ENCODE data around the gene ZC3H7B. TPM values are rescaled to one million over a fixed set of nuclear protein-coding genes. Genes with fewer than 3 reads are reported as not detected.

ZC3H7B gene
- polyA plus RNA-seq, 1 donor (not counting 4 experiments of a cell fraction or from before 2014, with no cell fraction given): 24.2 TPM

DNA sequence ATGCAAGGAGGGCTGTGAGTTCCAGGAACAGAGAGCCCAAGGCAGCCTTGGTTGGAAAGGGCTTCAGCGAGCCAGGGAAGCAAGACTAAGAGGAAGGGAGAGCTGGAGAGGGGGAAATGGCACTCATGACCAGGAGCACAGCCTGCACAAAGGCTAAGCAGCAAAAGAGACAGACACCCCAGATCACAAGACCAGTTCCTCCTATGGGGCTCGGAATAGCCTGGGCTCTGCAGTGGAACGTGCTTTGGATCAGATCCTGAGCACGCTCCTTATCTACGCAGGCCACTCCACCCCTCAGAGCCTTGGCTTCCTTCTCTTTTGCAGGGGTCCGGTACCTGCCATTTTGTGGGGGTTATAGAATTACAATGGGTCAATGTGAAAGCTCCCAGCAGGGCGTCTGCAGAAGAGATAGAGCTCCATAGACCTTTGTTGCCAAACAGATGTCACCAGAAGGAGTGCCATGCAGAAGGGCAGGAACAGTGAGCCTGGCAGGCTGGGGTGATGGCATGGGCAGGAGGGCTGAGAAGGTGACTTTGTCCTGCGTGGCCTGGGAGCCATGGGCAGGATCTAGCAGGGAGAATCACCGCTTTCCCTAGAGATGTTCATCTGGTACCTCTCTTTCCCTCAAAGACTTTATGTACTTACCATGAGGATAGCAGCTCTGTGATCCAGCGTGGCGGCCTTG, 33.8 kb downstream of the ZC3H7B start:
- Histone ChIP-seq H3K27me3 (ENCODE audit: control insufficient read depth, extremely low read depth, insufficient read depth, low read length) (no peaks in the 10 kb centered on the region), H3K27ac (ENCODE audit: control insufficient read depth, insufficient read depth, low read length) (no peak overlapping the region), H2AFZ (ENCODE audit: control insufficient read depth, low read length) (no peak overlapping the region), H4K20me1 (ENCODE audit: control insufficient read depth, extremely low read depth, insufficient read depth, low read length) (no peaks in the 10 kb centered on the region), H3K79me2 (ENCODE audit: control insufficient read depth, insufficient read depth, low read length) (no peaks in the 10 kb centered on the region), H3K36me3 (ENCODE audit: control insufficient read depth in 2 of 2, extremely low read depth in 1 of 2, insufficient read depth in 2 of 2, low read length in 2 of 2) (peaks cover 35 to 36% of the 10 kb centered on the region in 2 experiments), H3K9me1 (ENCODE audit: control insufficient read depth, extremely low read depth, insufficient read depth, low read length) (no peaks in the 10 kb centered on the region), H3K4me2 (ENCODE audit: control insufficient read depth, extremely low read depth, insufficient read depth, low read depth, low read length) (no peak overlapping the region), H3K9me3 (ENCODE audit: control insufficient read depth, low read depth, low read length) (no peaks in the 10 kb centered on the region), H3K4me3 (ENCODE audit: control insufficient read depth in 2 of 3, extremely low read depth in 1 of 3, insufficient read depth in 2 of 3, low read depth in 1 of 3, low read length in 3 of 3) (no peak overlapping the region), H3K9ac (ENCODE audit: control insufficient read depth, extremely low read depth, insufficient read depth, low read length) (no peak overlapping the region), H3K4me1 (ENCODE audit: control insufficient read depth, extremely low read depth, insufficient read depth, low read length) (no peaks in the 10 kb centered on the region)
- DNase-seq (ENCODE audit: low read depth, low spot score) (no peak), FAIRE-seq (no peak)
- dilution Hi-C loops (cut with MboI; ENCODE audit: extremely low pct_ligation_motif_present, low sequenced_read_pairs): no loop called here
- no peak for TF ChIP-seq EZH2 (IDR thresholded peaks at IDR 0.05; ENCODE audit: low read length)
- TF ChIP-seq, protein P1, sequence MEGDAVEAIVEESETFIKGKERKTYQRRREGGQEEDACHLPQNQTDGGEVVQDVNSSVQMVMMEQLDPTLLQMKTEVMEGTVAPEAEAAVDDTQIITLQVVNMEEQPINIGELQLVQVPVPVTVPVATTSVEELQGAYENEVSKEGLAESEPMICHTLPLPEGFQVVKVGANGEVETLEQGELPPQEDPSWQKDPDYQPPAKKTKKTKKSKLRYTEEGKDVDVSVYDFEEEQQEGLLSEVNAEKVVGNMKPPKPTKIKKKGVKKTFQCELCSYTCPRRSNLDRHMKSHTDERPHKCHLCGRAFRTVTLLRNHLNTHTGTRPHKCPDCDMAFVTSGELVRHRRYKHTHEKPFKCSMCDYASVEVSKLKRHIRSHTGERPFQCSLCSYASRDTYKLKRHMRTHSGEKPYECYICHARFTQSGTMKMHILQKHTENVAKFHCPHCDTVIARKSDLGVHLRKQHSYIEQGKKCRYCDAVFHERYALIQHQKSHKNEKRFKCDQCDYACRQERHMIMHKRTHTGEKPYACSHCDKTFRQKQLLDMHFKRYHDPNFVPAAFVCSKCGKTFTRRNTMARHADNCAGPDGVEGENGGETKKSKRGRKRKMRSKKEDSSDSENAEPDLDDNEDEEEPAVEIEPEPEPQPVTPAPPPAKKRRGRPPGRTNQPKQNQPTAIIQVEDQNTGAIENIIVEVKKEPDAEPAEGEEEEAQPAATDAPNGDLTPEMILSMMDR (optimal IDR thresholded peaks at IDR 0.05 in 1 of 3, IDR thresholded peaks at IDR 0.05 in 1 of 3, conservative IDR thresholded peaks at IDR 0.05 in 1 of 3; ENCODE audit: extremely low read depth in 1 of 3, insufficient read depth in 2 of 3, low read length in 3 of 3): no peak

DNA sequence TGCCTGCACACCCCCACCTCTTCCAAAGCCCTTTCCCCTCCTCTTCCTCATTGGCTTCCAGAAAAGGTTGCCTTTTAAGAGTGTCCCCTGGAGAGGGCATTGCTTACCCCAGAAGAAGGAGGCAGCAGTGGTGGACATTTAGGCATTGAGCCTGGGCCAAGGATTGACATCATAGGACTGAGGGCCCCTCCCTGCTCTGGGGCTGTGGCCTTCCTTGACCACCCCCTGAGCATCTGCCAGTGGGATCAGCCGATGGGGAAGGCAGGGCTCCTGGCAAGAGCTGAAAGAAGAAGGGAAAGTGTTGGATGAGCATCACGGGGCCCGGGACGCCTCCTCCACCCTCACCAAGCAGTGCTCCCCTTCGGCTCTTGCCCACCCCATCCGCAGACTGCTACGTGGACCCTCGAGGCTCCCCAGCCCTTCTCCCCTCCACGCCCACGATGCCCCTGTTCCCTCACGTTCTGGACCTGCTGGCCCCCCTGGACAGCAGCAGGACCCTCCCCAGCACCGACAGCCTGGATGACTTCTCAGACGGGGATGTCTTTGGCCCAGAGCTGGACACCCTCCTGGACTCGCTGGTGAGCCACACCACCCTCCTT, 37.4 kb downstream of the ZC3H7B start:
- dilution Hi-C loops (cut with MboI; ENCODE audit: extremely low pct_ligation_motif_present, low sequenced_read_pairs): no loop called here
- Histone ChIP-seq H4K20me1 (ENCODE audit: control insufficient read depth, extremely low read depth, insufficient read depth, low read length) (no peaks in the 10 kb centered on the region), H3K4me3 (ENCODE audit: control insufficient read depth in 2 of 3, extremely low read depth in 1 of 3, insufficient read depth in 2 of 3, low read depth in 1 of 3, low read length in 3 of 3) (no peak overlapping the region), H3K4me2 (ENCODE audit: control insufficient read depth, extremely low read depth, insufficient read depth, low read depth, low read length) (no peak overlapping the region), H3K36me3 (ENCODE audit: control insufficient read depth in 2 of 2, extremely low read depth in 1 of 2, insufficient read depth in 2 of 2, low read length in 2 of 2) (peaks cover 24 to 39% of the 10 kb centered on the region in 2 experiments), H3K9ac (ENCODE audit: control insufficient read depth, extremely low read depth, insufficient read depth, low read length) (no peak overlapping the region), H3K9me3 (ENCODE audit: control insufficient read depth, low read depth, low read length) (no peaks in the 10 kb centered on the region), H3K4me1 (ENCODE audit: control insufficient read depth, extremely low read depth, insufficient read depth, low read length) (no peaks in the 10 kb centered on the region), H3K27ac (ENCODE audit: control insufficient read depth, insufficient read depth, low read length) (no peak overlapping the region), H3K9me1 (ENCODE audit: control insufficient read depth, extremely low read depth, insufficient read depth, low read length) (no peaks in the 10 kb centered on the region), H3K27me3 (ENCODE audit: control insufficient read depth, extremely low read depth, insufficient read depth, low read length) (no peaks in the 10 kb centered on the region), H2AFZ (ENCODE audit: control insufficient read depth, low read length) (no peak overlapping the region), H3K79me2 (ENCODE audit: control insufficient read depth, insufficient read depth, low read length) (no peaks in the 10 kb centered on the region)
- DNase-seq (ENCODE audit: low read depth, low spot score) (no peak), FAIRE-seq (no peak)
- TF ChIP-seq EZH2 (IDR thresholded peaks at IDR 0.05; ENCODE audit: low read length): no peak
- TF ChIP-seq, protein P1 (optimal IDR thresholded peaks at IDR 0.05 in 1 of 3, IDR thresholded peaks at IDR 0.05 in 1 of 3, conservative IDR thresholded peaks at IDR 0.05 in 1 of 3; ENCODE audit: extremely low read depth in 1 of 3, insufficient read depth in 2 of 3, low read length in 3 of 3): no peak

Data from keratinocyte (primary cell).